ENCODE data around the gene NAP1L1. TPM values are rescaled to one million over a fixed set of nuclear protein-coding genes. Genes with fewer than 3 reads are reported as not detected.

Gene NAP1L1
- total RNA-seq, 6 experiments from 2014 or later: 473 to 573 (median 520) TPM

GRCh38 chr12:76024942-76025600 lies 59.4 kb downstream of the NAP1L1 start:
- peaks cover 16% of the 10 kb centered on the region; the same call in 1 of the 2 replicates for H3K27me3 Mint-ChIP-seq (ENCODE audit: insufficient read depth)
- peaks cover 63% of the 10 kb centered on the region for H3K4me1 Mint-ChIP-seq (ENCODE audit: low read depth)
- H3K36me3 Mint-ChIP-seq (ENCODE audit: low read depth): peaks cover 43% of the 10 kb centered on the region
- TF ChIP-seq CTCF (IDR thresholded peaks at IDR 0.05): no peak
- H3K4me3 Mint-ChIP-seq: peak overlapping the region; percentile 74; the same call in 1 of the 2 replicates
- peaks cover 8% of the 10 kb centered on the region for H3K9me3 Mint-ChIP-seq
- DNase-seq: peak; percentile 74
- H3K27ac Mint-ChIP-seq: peak overlapping the region; percentile 85

- H3K36me3 Mint-ChIP-seq (ENCODE audit: low read depth): peaks cover 35% of the 10 kb centered on the region
- H3K4me3 Mint-ChIP-seq: no peak overlapping the region
- peak overlapping the region; percentile 85 for H3K27ac Mint-ChIP-seq
- no peaks in the 10 kb centered on the region; the same call in 1 of the 2 replicates for H3K9me3 Mint-ChIP-seq
- TF ChIP-seq CTCF (IDR thresholded peaks at IDR 0.05): peak; percentile 23; the same call in 1 of the 2 replicates
- H3K27me3 Mint-ChIP-seq (ENCODE audit: insufficient read depth): peaks cover 10% of the 10 kb centered on the region; the same call in 1 of the 2 replicates
- no peak for DNase-seq
- H3K4me1 Mint-ChIP-seq (ENCODE audit: low read depth): peaks cover 71% of the 10 kb centered on the region
Observed at GRCh38 chr12:76024102-76024781, 60.2 kb downstream of the NAP1L1 start.

GRCh38 chr12:76023069-76023690 lies 61.3 kb downstream of the NAP1L1 start:
- H3K36me3 Mint-ChIP-seq (ENCODE audit: low read depth): peaks cover 24% of the 10 kb centered on the region
- H3K9me3 Mint-ChIP-seq: no peaks in the 10 kb centered on the region
- no peak for TF ChIP-seq CTCF (IDR thresholded peaks at IDR 0.05)
- peak overlapping the region; percentile 98 for H3K27ac Mint-ChIP-seq
- H3K4me1 Mint-ChIP-seq (ENCODE audit: low read depth): peaks cover 82% of the 10 kb centered on the region
- DNase-seq: no peak
- H3K4me3 Mint-ChIP-seq: no peak overlapping the region
- H3K27me3 Mint-ChIP-seq (ENCODE audit: insufficient read depth): peaks cover 10% of the 10 kb centered on the region; the same call in 1 of the 2 replicates

GRCh38 chr12:76022506-76022905 lies 62.0 kb downstream of the NAP1L1 start:
- Mint-ChIP-seq H3K9me3 (no peaks in the 10 kb centered on the region), H3K4me3 (0 out of 2 replicates have a peak overlapping the region, but pooled peaks have one; percentile 21), H3K4me1 (ENCODE audit: low read depth) (peaks cover 84% of the 10 kb centered on the region), H3K27ac (peak overlapping the region; percentile 98), H3K36me3 (ENCODE audit: low read depth) (peaks cover 21% of the 10 kb centered on the region), H3K27me3 (ENCODE audit: insufficient read depth) (peaks cover 10% of the 10 kb centered on the region; the same call in 1 of the 2 replicates)
- TF ChIP-seq CTCF (IDR thresholded peaks at IDR 0.05): no peak
- no peak for DNase-seq

GRCh38 chr12:76020731-76021672 lies 63.5 kb downstream of the NAP1L1 start:
- H3K36me3 Mint-ChIP-seq (ENCODE audit: low read depth): peaks cover 7% of the 10 kb centered on the region; the same call in 1 of the 2 replicates
- peak; percentile 98 for DNase-seq
- peaks cover 10% of the 10 kb centered on the region; the same call in 1 of the 2 replicates for H3K27me3 Mint-ChIP-seq (ENCODE audit: insufficient read depth)
- H3K4me3 Mint-ChIP-seq: peak overlapping the region; percentile 80
- peak overlapping the region; percentile 98 for H3K27ac Mint-ChIP-seq
- H3K4me1 Mint-ChIP-seq (ENCODE audit: low read depth): peaks cover 73% of the 10 kb centered on the region
- no peak for TF ChIP-seq CTCF (IDR thresholded peaks at IDR 0.05)
- no peaks in the 10 kb centered on the region for H3K9me3 Mint-ChIP-seq

All from HFFc6 (cell line).